Brain microvascular endothelial cell (primary cell): ENCODE measurements around the gene CNOT4.

Experiments
- DNase-seq: peaks from one replicate; pipeline ENCODE4 v3.0.0-alpha.2; 2020
- H3K27ac ChIP-seq: fragments of 250-450 bp; sonication (Bioruptor Pico); 2 replicates; pipeline ENCODE4 v1.5.1; 2020; ENCODE audit warnings: mild to moderate bottlenecking, moderate library complexity
- H3K27me3 ChIP-seq: fragments of 250-450 bp; sonication (Bioruptor Pico); replicated peaks from 2 replicates; pipeline ENCODE4 v1.5.1; 2020; ENCODE audit warnings: mild to moderate bottlenecking
- H3K36me3 ChIP-seq: fragments of 250-450 bp; sonication (Bioruptor Pico); replicated peaks from 2 replicates; pipeline ENCODE4 v1.5.1; 2020; ENCODE audit warnings: mild to moderate bottlenecking
- H3K4me3 ChIP-seq: 2 replicates; pipeline ENCODE4 v1.5.1; 2011; ENCODE audit warnings: low read depth, mild to moderate bottlenecking, control low read depth, low read length, moderate library complexity
- in situ Hi-C: cut with HindIII; loops from 2 replicates; pipeline ENCODE4 v1.10.0; 2017; ENCODE audit warnings: low sequenced_read_pairs, low pct_ligation_motif_present
- TF ChIP-seq, protein P1 (sequence below): IDR thresholded peaks from 2 replicates; pipeline ENCODE4 v1.5.1; 2011; ENCODE audit warnings: low read depth, mild to moderate bottlenecking, moderate library complexity, low read length, control low read depth, inconsistent platforms; ENCODE audit errors: missing control alignments

CNOT4 gene

DNA sequence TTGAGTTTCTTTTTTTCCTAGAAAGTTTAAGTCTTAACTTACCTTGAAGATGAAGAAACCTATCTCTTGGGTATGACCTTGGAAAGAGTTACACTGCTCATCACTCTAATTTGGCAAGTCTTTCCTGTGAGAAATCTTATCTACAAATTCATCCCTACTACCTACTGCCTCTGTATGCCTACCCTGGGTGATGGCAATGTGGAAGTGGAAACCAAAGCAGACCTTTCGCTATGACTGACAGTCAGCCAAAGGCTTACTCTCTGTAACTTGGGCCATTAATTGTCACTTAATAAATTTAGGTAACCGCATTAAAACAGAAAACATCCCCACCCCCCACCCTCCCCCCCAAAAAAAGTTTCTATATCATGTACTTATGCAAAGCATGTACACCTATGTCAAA is 103.9 kb downstream of the CNOT4 start:
- in situ Hi-C loops: no loop called here
- no peak for DNase-seq
- TF ChIP-seq, protein P1, sequence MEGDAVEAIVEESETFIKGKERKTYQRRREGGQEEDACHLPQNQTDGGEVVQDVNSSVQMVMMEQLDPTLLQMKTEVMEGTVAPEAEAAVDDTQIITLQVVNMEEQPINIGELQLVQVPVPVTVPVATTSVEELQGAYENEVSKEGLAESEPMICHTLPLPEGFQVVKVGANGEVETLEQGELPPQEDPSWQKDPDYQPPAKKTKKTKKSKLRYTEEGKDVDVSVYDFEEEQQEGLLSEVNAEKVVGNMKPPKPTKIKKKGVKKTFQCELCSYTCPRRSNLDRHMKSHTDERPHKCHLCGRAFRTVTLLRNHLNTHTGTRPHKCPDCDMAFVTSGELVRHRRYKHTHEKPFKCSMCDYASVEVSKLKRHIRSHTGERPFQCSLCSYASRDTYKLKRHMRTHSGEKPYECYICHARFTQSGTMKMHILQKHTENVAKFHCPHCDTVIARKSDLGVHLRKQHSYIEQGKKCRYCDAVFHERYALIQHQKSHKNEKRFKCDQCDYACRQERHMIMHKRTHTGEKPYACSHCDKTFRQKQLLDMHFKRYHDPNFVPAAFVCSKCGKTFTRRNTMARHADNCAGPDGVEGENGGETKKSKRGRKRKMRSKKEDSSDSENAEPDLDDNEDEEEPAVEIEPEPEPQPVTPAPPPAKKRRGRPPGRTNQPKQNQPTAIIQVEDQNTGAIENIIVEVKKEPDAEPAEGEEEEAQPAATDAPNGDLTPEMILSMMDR: no peak
- Histone ChIP-seq H3K36me3 (no peaks in the 10 kb centered on the region), H3K27ac (no peak overlapping the region), H3K4me3 (no peak overlapping the region), H3K27me3 (no peaks in the 10 kb centered on the region)

DNA sequence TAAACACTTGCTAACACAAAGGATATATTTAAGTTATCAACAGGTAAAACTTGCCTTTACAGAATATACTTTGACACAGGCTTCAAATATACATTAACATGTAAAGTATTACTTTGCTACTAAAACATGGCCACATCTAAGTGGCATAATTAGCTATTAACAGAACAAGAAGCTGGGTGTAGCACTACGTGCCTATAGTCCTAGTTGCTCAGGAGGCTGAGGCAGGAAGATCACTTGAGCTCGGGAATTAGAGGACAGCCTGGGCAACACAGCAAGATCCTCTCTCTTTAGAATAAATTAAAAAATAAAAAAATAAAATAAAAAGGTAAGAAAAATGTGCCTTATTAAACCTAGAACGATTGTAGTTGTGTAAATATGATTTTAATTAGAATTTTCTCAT is 106.6 kb downstream of the CNOT4 start:
- in situ Hi-C loops: no loop called here

DNA sequence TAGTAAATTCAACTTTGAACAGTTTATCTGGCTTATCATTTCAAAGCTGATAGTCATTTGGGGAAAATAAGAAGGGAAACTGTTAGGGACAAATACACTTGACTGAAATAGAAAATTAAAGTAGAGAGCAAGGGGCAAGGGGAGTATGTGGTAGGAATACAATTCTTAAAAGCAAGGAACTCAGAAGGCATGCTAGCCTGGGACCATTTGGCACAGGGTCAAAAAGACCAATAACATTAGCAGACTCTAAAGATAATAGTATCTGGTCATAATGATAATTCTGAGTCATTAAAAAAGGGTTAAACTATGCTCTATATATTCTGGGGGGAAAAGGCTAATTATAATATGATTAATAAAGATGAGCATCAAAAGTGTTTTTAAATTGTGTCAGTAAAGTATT is 112.2 kb downstream of the CNOT4 start:
- Histone ChIP-seq H3K27ac (no peak overlapping the region), H3K27me3 (no peaks in the 10 kb centered on the region), H3K36me3 (peaks cover 8% of the 10 kb centered on the region), H3K4me3 (no peak overlapping the region)
- in situ Hi-C loops: no loop called here
- no peak for DNase-seq
- TF ChIP-seq, protein P1: no peak

More for the DNA sequence above, 106.6 kb downstream of the CNOT4 start:
- TF ChIP-seq, protein P1: no peak
- Histone ChIP-seq H3K4me3 (no peak overlapping the region), H3K27ac (no peak overlapping the region), H3K36me3 (no peaks in the 10 kb centered on the region), H3K27me3 (no peaks in the 10 kb centered on the region)
- no peak for DNase-seq

DNA sequence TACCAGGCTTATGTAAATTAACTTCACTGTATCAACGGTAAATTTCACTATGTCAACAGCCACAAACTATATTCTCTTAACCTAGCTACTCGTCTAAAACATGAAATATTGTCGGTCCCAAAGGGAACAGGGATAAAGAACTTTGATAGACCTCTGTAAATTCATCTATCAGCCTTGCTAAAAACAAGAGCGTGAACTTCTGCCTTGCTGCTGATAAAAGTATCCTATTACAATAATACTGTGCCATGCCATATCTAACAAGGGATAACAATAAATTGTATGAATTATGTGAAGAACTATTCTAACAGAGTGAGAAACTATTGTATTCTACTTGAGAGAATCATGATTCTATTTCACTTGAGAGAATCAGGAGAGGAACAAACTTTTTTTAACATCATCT is 117.2 kb downstream of the CNOT4 start:
- DNase-seq: no peak
- TF ChIP-seq, protein P1: no peak
- Histone ChIP-seq H3K4me3 (no peak overlapping the region), H3K27ac (no peak overlapping the region), H3K27me3 (no peaks in the 10 kb centered on the region), H3K36me3 (peaks cover 8% of the 10 kb centered on the region)
- in situ Hi-C loops: no loop called here

DNA sequence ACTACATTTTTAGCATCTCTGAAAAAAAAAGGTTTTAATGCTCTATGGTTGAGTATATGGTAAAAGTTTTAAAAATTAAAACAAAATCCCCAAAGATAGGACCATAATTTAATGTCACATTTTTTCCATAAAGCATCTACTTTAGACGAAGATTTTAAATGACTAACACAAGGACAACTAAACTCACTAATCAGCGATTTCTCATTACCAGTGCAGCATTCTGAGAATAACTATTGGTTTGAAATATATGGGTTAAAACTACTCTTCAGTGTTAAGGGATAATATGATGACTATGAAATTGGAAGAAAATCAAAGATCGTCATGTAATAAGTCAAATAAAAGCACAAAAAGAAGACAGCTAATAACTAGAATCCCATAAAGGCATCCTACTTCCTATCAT is 118.4 kb downstream of the CNOT4 start:
- H3K27me3 ChIP-seq: no peaks in the 10 kb centered on the region
- DNase-seq: no peak
- peaks cover 8% of the 10 kb centered on the region for H3K36me3 ChIP-seq
- TF ChIP-seq, protein P1: no peak
- H3K27ac ChIP-seq: no peak overlapping the region
- H3K4me3 ChIP-seq: no peak overlapping the region
- in situ Hi-C loops: no loop called here

DNA sequence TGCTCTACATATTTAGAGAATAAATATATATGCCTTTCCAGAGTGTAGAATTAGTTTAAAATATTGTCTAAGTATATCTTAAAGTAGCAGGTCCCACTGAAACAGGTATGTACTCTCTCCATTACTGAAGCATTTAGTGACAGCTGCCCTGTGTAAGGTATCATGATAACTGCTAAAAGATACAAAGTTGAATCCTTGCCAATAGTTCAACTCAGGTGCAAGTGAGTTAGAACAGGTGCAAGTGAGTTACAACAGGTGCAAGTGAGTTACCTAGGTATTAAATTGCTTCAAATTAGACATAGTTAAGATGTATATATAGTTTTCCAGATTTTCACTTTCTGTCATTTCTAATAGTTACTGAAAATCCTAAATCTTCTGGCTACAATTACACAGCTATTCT is 119.1 kb downstream of the CNOT4 start:
- no peak for DNase-seq
- in situ Hi-C loops: no loop called here
- Histone ChIP-seq H3K36me3 (peaks cover 8% of the 10 kb centered on the region), H3K4me3 (no peak overlapping the region), H3K27ac (no peak overlapping the region), H3K27me3 (no peaks in the 10 kb centered on the region)
- TF ChIP-seq, protein P1: no peak
